ENCODE data around the gene DMTF1.
A peak's percentile ranks its signal among the peaks of the same experiment; 100 is the strongest.

DNA sequence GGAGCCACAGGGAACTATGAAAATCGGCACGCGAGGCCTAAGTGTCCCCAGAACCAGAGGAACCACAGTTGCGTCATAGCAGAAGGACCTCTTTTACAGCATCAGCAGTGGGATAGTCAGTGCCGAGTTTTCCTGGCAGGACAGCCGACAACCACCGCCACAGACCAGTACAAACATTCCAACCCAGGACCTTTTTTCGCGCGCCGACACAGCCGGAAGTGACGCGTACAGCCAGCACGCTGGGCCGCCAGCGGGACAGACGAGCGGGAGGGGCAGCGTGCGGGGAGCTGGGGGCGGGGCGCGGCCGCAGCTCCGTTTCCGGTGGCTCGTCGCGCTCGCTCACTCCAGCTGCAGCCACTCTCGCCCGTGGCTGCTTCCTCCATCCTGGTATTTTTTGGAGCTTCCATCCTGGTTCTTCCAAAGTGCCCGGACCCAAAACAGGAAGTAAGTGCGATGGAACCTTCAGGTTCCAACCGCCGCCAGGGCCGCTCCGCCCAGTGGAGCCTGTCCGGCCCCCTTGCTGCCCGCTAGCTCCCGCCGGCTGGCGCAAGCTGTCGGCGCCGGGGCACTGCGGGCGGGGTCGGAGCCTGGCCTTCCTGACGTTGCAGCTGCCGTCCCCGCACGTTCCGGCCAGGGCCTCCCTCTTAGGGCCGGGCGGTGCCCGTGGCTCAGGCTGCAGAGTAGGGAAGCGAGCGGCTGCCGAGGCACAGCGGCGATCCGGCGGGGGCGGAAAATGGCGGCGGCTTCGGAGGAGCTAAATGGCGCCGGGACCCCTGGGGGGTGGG lies at the start of gene DMTF1:
- TF ChIP-seq SP1 (IDR thresholded peaks at IDR 0.05; ENCODE audit: low read depth) = peak; percentile 69
- no peak for TF ChIP-seq ZNF274 (IDR thresholded peaks at IDR 0.05; ENCODE audit: low read depth, low read length)
- TF ChIP-seq, protein P1, sequence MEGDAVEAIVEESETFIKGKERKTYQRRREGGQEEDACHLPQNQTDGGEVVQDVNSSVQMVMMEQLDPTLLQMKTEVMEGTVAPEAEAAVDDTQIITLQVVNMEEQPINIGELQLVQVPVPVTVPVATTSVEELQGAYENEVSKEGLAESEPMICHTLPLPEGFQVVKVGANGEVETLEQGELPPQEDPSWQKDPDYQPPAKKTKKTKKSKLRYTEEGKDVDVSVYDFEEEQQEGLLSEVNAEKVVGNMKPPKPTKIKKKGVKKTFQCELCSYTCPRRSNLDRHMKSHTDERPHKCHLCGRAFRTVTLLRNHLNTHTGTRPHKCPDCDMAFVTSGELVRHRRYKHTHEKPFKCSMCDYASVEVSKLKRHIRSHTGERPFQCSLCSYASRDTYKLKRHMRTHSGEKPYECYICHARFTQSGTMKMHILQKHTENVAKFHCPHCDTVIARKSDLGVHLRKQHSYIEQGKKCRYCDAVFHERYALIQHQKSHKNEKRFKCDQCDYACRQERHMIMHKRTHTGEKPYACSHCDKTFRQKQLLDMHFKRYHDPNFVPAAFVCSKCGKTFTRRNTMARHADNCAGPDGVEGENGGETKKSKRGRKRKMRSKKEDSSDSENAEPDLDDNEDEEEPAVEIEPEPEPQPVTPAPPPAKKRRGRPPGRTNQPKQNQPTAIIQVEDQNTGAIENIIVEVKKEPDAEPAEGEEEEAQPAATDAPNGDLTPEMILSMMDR (IDR thresholded peaks at IDR 0.05 in 2 of 3, conservative IDR thresholded peaks at IDR 0.05 in 1 of 3; ENCODE audit: borderline replicate concordance in 1 of 3, insufficient read depth in 1 of 3, low read depth in 2 of 3, low read length in 2 of 3) = no peak
